ENCODE results near the gene MGST2.
A peak's percentile ranks its signal among the peaks of the same experiment; 100 is the strongest.

The MGST2 gene

DNA sequence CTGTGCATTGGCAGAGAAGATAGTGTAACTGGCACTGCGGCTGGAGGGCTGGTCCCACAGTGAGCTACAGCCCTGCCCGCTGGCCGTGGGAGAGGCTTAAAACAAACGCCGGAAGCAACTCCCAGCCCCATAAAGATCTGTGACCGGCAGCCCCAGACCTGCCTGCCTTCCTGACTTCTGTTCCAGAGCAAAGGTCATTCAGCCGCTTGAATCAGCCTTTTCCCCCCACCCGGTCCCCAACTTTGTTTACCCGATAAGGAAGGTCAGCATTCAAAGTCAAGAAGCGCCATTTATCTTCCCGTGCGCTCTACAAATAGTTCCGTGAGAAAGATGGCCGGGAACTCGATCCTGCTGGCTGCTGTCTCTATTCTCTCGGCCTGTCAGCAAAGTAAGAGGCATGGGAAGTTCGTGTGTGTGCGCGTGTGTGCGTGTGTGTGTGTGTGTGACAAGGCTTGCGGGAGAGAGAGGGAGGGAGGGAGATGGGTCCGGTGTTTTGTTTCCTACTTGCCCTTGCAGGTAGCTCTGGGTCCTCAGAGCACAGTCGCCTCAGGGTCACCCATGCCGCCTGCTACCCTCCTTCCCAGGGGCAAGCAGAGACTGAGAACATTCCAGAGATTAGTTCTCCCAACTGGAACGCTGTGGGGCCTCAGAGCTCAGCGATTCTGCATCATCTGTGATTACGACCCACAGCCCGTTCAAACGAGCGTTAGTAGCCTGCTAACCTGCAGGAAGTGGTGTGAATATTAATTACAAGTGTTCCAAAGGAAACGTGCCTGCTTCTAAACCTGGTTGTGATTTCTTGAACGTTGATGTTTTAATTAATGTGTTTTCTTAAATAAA, at the start of gene MGST2:
TSS of gene MGST2 (plus strand) at position 130 of the 840 bp plus-strand sequence. CDS start at position 331, 201 bp downstream.
- TF ChIP-seq RAD21 (IDR thresholded peaks at IDR 0.05; ENCODE audit: low read depth), result no peak
- TF ChIP-seq TAF1 (IDR thresholded peaks at IDR 0.05; ENCODE audit: low read depth), result peak; percentile 49; the same call in 1 of the 2 replicates
- peak; percentile 60; the same call in 1 of the 2 replicates for TF ChIP-seq YY1 (IDR thresholded peaks at IDR 0.05; ENCODE audit: low read depth)
- TF ChIP-seq, protein P1, sequence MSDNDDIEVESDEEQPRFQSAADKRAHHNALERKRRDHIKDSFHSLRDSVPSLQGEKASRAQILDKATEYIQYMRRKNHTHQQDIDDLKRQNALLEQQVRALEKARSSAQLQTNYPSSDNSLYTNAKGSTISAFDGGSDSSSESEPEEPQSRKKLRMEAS (IDR thresholded peaks at IDR 0.05), result peak; percentile 20; the same call in 1 of the 2 replicates

GRCh38 chr4:139617702-139618490, 47.7 kb upstream of the MGST2 start:
- TF ChIP-seq NFIC (IDR thresholded peaks at IDR 0.05) (no peak), FOXM1 (IDR thresholded peaks at IDR 0.05; ENCODE audit: borderline replicate concordance, low read depth) (no peak), ZBTB7A (IDR thresholded peaks at IDR 0.05; ENCODE audit: low read depth) (no peak), TCF12 (IDR thresholded peaks at IDR 0.05; ENCODE audit: low read depth) (no peak)
- TF ChIP-seq, protein P1 (IDR thresholded peaks at IDR 0.05), result no peak

- no peak for TF ChIP-seq EGR1 (IDR thresholded peaks at IDR 0.05)
- peak; percentile 38; the same call in 1 of the 2 replicates for TF ChIP-seq RAD21 (IDR thresholded peaks at IDR 0.05; ENCODE audit: low read depth)
Observed at GRCh38 chr4:139619644-139620043, 46.0 kb upstream of the MGST2 start.

- TF ChIP-seq YY1 (IDR thresholded peaks at IDR 0.05; ENCODE audit: low read depth) (no peak), TEAD4 (IDR thresholded peaks at IDR 0.05) (no peak), NFIC (IDR thresholded peaks at IDR 0.05) (no peak), CREB1 (IDR thresholded peaks at IDR 0.05; ENCODE audit: low read depth) (no peak), EP300 (IDR thresholded peaks at IDR 0.05; ENCODE audit: borderline replicate concordance) (no peak), FOXM1 (IDR thresholded peaks at IDR 0.05; ENCODE audit: borderline replicate concordance, low read depth) (no peak)
- TF ChIP-seq, protein P2, sequence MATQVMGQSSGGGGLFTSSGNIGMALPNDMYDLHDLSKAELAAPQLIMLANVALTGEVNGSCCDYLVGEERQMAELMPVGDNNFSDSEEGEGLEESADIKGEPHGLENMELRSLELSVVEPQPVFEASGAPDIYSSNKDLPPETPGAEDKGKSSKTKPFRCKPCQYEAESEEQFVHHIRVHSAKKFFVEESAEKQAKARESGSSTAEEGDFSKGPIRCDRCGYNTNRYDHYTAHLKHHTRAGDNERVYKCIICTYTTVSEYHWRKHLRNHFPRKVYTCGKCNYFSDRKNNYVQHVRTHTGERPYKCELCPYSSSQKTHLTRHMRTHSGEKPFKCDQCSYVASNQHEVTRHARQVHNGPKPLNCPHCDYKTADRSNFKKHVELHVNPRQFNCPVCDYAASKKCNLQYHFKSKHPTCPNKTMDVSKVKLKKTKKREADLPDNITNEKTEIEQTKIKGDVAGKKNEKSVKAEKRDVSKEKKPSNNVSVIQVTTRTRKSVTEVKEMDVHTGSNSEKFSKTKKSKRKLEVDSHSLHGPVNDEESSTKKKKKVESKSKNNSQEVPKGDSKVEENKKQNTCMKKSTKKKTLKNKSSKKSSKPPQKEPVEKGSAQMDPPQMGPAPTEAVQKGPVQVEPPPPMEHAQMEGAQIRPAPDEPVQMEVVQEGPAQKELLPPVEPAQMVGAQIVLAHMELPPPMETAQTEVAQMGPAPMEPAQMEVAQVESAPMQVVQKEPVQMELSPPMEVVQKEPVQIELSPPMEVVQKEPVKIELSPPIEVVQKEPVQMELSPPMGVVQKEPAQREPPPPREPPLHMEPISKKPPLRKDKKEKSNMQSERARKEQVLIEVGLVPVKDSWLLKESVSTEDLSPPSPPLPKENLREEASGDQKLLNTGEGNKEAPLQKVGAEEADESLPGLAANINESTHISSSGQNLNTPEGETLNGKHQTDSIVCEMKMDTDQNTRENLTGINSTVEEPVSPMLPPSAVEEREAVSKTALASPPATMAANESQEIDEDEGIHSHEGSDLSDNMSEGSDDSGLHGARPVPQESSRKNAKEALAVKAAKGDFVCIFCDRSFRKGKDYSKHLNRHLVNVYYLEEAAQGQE (IDR thresholded peaks at IDR 0.05; ENCODE audit: low read depth), result no peak
- TF ChIP-seq, protein P1 (IDR thresholded peaks at IDR 0.05), result no peak
Observed at GRCh38 chr4:139622901-139623381, 42.7 kb upstream of the MGST2 start.

- no peak for TF ChIP-seq CEBPB (IDR thresholded peaks at IDR 0.05)
- no peak for TF ChIP-seq RAD21 (IDR thresholded peaks at IDR 0.05; ENCODE audit: low read depth)
- TF ChIP-seq FOXM1 (IDR thresholded peaks at IDR 0.05; ENCODE audit: borderline replicate concordance, low read depth), result no peak
- TF ChIP-seq NFIC (IDR thresholded peaks at IDR 0.05), result no peak
- TF ChIP-seq TAF1 (IDR thresholded peaks at IDR 0.05; ENCODE audit: low read depth), result no peak
- no peak for TF ChIP-seq ZBTB7A (IDR thresholded peaks at IDR 0.05; ENCODE audit: low read depth)
Observed at GRCh38 chr4:139624441-139625092, 41.1 kb upstream of the MGST2 start.

DNA sequence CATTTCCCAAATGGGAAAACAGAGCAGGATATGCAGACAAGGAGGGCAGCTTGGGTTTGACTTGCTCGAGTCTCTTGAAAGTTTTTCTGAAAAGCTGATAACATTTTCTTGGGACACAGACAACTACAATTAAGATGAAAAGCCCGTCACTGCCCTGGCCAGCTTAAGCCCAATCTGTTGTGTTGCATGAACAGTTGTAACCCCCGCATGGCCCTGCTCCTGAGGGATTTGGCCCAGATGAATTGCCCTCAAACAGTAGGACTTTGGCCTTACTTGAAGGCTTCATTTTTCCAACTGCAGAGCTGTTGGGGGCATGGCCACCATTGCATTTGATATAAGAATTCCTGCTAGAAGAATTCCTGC, 40.5 kb upstream of the MGST2 start:
- TF ChIP-seq, protein P1 (IDR thresholded peaks at IDR 0.05), result no peak
- TF ChIP-seq YY1 (IDR thresholded peaks at IDR 0.05; ENCODE audit: low read depth), result no peak
- no peak for TF ChIP-seq TCF12 (IDR thresholded peaks at IDR 0.05; ENCODE audit: low read depth)
- no peak for TF ChIP-seq FOXM1 (IDR thresholded peaks at IDR 0.05; ENCODE audit: borderline replicate concordance, low read depth)

DNA sequence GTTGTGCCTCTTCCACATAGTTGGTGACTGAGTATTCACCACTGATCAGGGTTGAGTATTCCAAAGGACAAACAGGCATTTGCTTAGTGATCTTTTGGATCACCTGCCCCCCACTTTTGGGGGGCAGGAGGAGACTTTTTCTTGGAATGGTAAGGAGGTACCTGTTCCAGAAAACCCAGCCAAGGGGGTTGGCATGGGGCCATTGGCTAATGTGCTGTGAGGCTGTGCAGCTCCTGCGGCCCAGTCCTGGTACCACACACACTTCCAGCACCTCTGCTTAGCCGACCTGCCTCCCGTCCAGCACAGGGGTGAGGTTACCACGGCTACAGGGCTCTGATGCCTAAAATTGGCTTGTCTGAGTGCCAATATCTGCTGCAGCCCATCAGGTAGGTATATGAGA, 40.1 kb upstream of the MGST2 start:
- TF ChIP-seq YY1 (IDR thresholded peaks at IDR 0.05; ENCODE audit: low read depth) (no peak), RAD21 (IDR thresholded peaks at IDR 0.05; ENCODE audit: low read depth) (no peak), EGR1 (IDR thresholded peaks at IDR 0.05) (no peak), FOXM1 (IDR thresholded peaks at IDR 0.05; ENCODE audit: borderline replicate concordance, low read depth) (no peak), TCF12 (IDR thresholded peaks at IDR 0.05; ENCODE audit: low read depth) (no peak)
- TF ChIP-seq, protein P1 (IDR thresholded peaks at IDR 0.05), result no peak
- TF ChIP-seq, protein P3, sequence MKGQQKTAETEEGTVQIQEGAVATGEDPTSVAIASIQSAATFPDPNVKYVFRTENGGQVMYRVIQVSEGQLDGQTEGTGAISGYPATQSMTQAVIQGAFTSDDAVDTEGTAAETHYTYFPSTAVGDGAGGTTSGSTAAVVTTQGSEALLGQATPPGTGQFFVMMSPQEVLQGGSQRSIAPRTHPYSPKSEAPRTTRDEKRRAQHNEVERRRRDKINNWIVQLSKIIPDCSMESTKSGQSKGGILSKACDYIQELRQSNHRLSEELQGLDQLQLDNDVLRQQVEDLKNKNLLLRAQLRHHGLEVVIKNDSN (IDR thresholded peaks at IDR 0.05), result no peak
